Neuronal stem cell (in vitro differentiated cells): Measurements from ENCODE around the gene CMTM6.
"Not testable (repeated sequence)": the region's sequence is repeated elsewhere in the genome, so short reads cannot be mapped to it uniquely, and the experiment has no call there.

Experiments used
- DNase-seq: peaks from one replicate; pipeline ENCODE4 v3.0.0-alpha.2; 2013; ENCODE audit warnings: low spot score
- H2AFZ ChIP-seq: one replicate; pipeline ENCODE4 v1.6.1; 2013; ENCODE audit warnings: mild to moderate bottlenecking, low read length, inconsistent platforms
- H2AK5ac ChIP-seq: 2 replicates; pipeline ENCODE4 v1.6.1; 2013; ENCODE audit warnings: low read depth, mild to moderate bottlenecking, inconsistent platforms, low read length, moderate library complexity, mixed read lengths
- H2BK120ac ChIP-seq: 2 replicates; pipeline ENCODE4 v1.6.1; 2013; ENCODE audit warnings: low read depth, mild to moderate bottlenecking, inconsistent platforms, low read length, moderate library complexity, mixed read lengths
- H2BK12ac ChIP-seq: one replicate; pipeline ENCODE4 v1.6.1; 2013; ENCODE audit warnings: low read length, inconsistent platforms
- H2BK15ac ChIP-seq: 2 replicates; pipeline ENCODE4 v1.6.1; 2013; ENCODE audit warnings: mild to moderate bottlenecking, low read length, inconsistent platforms, mixed read lengths
- H2BK5ac ChIP-seq: one replicate; pipeline ENCODE4 v1.6.1; 2013; ENCODE audit warnings: inconsistent platforms, mild to moderate bottlenecking, low read length, moderate library complexity
- H3K14ac ChIP-seq: one replicate; pipeline ENCODE4 v1.6.1; 2013; ENCODE audit warnings: low read length, inconsistent platforms
- H3K18ac ChIP-seq: 2 replicates; pipeline ENCODE4 v1.6.1; 2013; ENCODE audit warnings: low read length, inconsistent platforms
- H3K23ac ChIP-seq: 2 replicates; pipeline ENCODE4 v1.6.1; 2013; ENCODE audit warnings: low read depth, mild to moderate bottlenecking, mixed read lengths, low read length, inconsistent platforms; ENCODE audit not compliant: poor library complexity
- H3K27ac ChIP-seq: replicated peaks from 3 replicates; pipeline ENCODE4 v1.5.1; 2013; ENCODE audit warnings: low read length, inconsistent platforms
- H3K27me3 ChIP-seq, 3 experiments: 2 replicates each; pipeline ENCODE4 v1.6.1; 2013; ENCODE audit warnings: low read length in 3 of 3, mild to moderate bottlenecking in 2 of 3, inconsistent platforms in 1 of 3, low read depth in 1 of 3, mixed read lengths in 1 of 3, moderate library complexity in 1 of 3; ENCODE audit not compliant: control insufficient read depth in 3 of 3, insufficient read depth in 3 of 3
- H3K36me3 ChIP-seq, 2 donors: replicated peaks in 1 of 2; 2 replicates each; pipeline ENCODE4 v1.6.1; 2013; ENCODE audit warnings: low read length in 2 of 2; ENCODE audit not compliant: control insufficient read depth in 2 of 2, insufficient read depth in 2 of 2
- H3K4ac ChIP-seq: 2 replicates; pipeline ENCODE4 v1.6.1; 2013; ENCODE audit warnings: inconsistent platforms, mild to moderate bottlenecking, low read length, moderate library complexity
- H3K4me1 ChIP-seq, 2 donors: 1 replicate in 1 of 2; 2 replicates in 1 of 2; pipeline ENCODE4 v1.6.1; 2013; ENCODE audit warnings: low read length in 2 of 2, low read depth in 1 of 2; ENCODE audit not compliant: control insufficient read depth in 2 of 2, insufficient read depth in 1 of 2
- H3K4me2 ChIP-seq: one replicate; pipeline ENCODE4 v1.6.1; 2013; ENCODE audit warnings: mild to moderate bottlenecking, low read length, inconsistent platforms; ENCODE audit not compliant: insufficient read depth, poor library complexity, severe bottlenecking
- H3K4me3 ChIP-seq, 2 donors: 2 replicates each; pipeline ENCODE4 v1.5.1; 2013; ENCODE audit warnings: low read length in 2 of 2, mild to moderate bottlenecking in 2 of 2, inconsistent platforms in 1 of 2, moderate library complexity in 1 of 2
- H3K79me1 ChIP-seq: one replicate; pipeline ENCODE4 v1.6.1; 2013; ENCODE audit warnings: low read depth, mild to moderate bottlenecking, inconsistent platforms, low read length, moderate library complexity
- H3K9ac ChIP-seq: one replicate; pipeline ENCODE4 v1.6.1; 2013; ENCODE audit warnings: mild to moderate bottlenecking, low read depth, low read length, inconsistent platforms; ENCODE audit not compliant: poor library complexity
- H3K9me3 ChIP-seq, 2 donors: replicated peaks in 1 of 2; 2 replicates each; pipeline versions ENCODE3 to v1.6.1; 2013; ENCODE audit warnings: low read length in 2 of 2, mild to moderate bottlenecking in 2 of 2, inconsistent platforms in 1 of 2, low read depth in 1 of 2, mixed read lengths in 1 of 2, moderate library complexity in 1 of 2; ENCODE audit not compliant: control insufficient read depth in 2 of 2, insufficient read depth in 1 of 2
- H4K8ac ChIP-seq: one replicate; pipeline ENCODE4 v1.6.1; 2013; ENCODE audit warnings: low read depth, mild to moderate bottlenecking, inconsistent platforms, low read length, moderate library complexity
- H4K91ac ChIP-seq: one replicate; pipeline ENCODE4 v1.6.1; 2013; ENCODE audit warnings: low read length, low read depth, mild to moderate bottlenecking, inconsistent platforms; ENCODE audit not compliant: poor library complexity
- WGBS, 2 donors: extraction: QIAGEN DNeasy Blood & Tissue Kit; methylation state at CpG; one replicate each; pipeline ENCODE4 v1.1.7; 2013; ENCODE audit warnings: missing lambda C conversion rate in 2 of 2, mixed read lengths in 1 of 2; ENCODE audit not compliant: insufficient read length in 2 of 2, insufficient replicate concordance in 1 of 2; ENCODE audit errors: extremely low coverage in 2 of 2; 5-methylcytosine and 5-hydroxymethylcytosine counted together

The CMTM6 gene

DNA sequence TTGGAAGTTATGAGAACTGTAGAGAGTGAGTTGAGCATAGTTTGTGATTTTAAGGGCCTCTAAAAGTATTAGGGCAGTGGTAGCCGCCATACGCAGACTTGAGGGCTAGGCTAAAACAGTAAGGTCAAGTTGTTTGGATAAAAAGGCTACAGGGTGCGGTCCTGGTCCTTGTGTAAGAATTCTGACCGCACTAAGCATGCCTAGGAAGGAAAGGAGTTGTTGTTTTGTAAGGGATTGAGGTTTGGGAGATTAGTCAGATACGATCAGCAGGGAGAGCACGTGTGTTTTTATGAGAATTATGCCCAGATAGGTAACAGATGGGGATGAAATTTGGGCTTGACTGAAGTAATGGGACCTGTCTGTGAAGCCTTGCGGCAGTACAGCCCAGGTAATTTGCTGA is 39.2 kb downstream of the CMTM6 start:
- not testable (repeated sequence) for H3K4ac ChIP-seq, H3K27me3 ChIP-seq, H3K14ac ChIP-seq, H2BK15ac ChIP-seq, H4K8ac ChIP-seq, H3K36me3 ChIP-seq, H3K4me3 ChIP-seq, DNase-seq, H3K4me2 ChIP-seq, H3K9ac ChIP-seq, H3K18ac ChIP-seq, H2BK5ac ChIP-seq, H3K23ac ChIP-seq, H2BK120ac ChIP-seq, H2AK5ac ChIP-seq, H2BK12ac ChIP-seq, H4K91ac ChIP-seq, H3K9me3 ChIP-seq, H3K27ac ChIP-seq, H3K79me1 ChIP-seq, H2AFZ ChIP-seq
- peaks cover 12 to 20% of the 10 kb centered on the region in 2 donors for H3K4me1 ChIP-seq
- WGBS, 2 donors, result no CpG with 5 or more reads among the region's 7 CpGs

DNA sequence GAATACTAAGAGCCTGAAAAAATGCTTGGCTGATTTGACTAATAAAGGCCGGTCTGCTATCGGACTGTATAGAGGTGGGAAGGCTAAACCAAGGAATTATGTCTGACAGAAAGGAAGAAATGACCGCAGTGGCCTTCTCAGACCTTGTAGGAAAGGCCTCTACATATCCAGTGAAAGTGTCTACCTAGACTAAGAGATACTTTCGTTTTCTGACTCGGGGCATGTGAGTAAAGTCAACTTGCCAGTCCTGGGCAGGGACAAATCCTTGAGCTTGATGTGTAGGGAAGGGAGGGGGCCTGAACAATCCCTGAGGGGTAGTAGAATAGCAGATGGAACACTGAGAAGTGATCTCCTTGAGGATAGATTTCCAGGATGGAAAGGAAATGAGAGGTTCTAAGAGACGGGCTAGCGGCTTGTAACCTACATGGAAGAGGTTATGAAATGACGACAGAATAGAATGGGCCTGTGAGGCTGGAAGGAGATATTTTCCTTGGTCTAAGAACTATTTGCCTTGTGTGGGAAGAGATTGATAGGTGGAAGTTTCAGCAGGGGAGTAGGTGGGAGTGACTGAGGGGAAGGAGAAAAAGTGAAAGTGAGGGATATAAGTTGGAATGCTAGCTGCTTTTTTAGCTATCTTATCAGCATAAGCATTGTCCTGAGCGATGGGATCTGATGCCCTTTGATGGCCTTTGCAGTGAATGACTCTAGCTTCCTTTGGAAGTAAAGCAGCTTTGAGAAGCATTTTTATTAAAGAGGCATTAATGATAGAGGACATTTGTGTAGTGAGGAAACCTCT is 40.3 kb downstream of the CMTM6 start:
- not testable (repeated sequence) for H3K27me3 ChIP-seq, H2AFZ ChIP-seq, H2BK15ac ChIP-seq, H3K27ac ChIP-seq, H2BK120ac ChIP-seq, H2BK5ac ChIP-seq, H3K9me3 ChIP-seq, H3K4ac ChIP-seq, H3K14ac ChIP-seq, H4K91ac ChIP-seq, H2BK12ac ChIP-seq, H3K18ac ChIP-seq, H3K9ac ChIP-seq, H4K8ac ChIP-seq, H2AK5ac ChIP-seq, DNase-seq, H3K36me3 ChIP-seq, H3K4me2 ChIP-seq, H3K23ac ChIP-seq, H3K4me3 ChIP-seq, H3K79me1 ChIP-seq
- no CpG with 5 or more reads among the region's 9 CpGs for WGBS, 2 donors
- peaks cover 10 to 20% of the 10 kb centered on the region in 2 donors for H3K4me1 ChIP-seq

DNA sequence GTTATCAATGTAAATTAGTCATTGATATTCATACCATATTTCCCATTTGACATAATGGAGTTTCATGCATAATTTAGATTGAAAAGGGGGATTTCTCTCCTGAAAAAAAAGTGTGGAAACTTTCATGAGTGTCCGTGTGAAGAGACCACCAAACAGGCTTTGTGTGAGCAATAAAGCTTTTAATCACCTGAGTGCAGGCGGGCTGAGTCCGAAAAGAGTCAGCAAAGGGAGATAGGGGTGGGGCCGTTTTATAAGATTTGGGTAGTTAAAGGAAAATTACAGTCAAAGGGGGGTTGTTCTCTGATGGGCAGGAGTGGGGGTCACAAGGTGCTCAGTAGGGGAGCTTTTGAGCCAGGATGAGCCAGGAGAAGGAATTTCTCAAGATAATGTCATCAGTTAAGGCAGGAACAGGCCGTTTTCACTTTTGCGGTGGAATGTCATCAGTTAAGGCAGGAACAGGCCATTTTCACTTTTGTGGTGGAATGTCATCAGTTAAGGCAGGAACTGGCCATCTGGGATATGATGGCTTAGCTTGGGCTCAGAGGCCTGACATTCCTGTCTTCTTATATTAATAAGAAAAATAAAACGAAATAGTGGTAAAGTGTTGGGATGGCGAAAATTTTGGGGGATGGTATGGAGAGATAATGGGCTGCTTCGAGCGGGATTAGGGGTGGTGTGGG is 41.7 kb downstream of the CMTM6 start:
- not testable (repeated sequence) for H4K8ac ChIP-seq, H2BK120ac ChIP-seq, H3K9me3 ChIP-seq, H3K18ac ChIP-seq, H3K4ac ChIP-seq, H3K23ac ChIP-seq, H3K27ac ChIP-seq, H3K4me2 ChIP-seq, H2BK5ac ChIP-seq, H2BK12ac ChIP-seq, H4K91ac ChIP-seq, H3K27me3 ChIP-seq, H3K9ac ChIP-seq, H3K4me3 ChIP-seq, H3K79me1 ChIP-seq, H2AK5ac ChIP-seq, DNase-seq, H3K14ac ChIP-seq, H2BK15ac ChIP-seq
- H2AFZ ChIP-seq, result peak overlapping the region; percentile 70
- no CpG with 5 or more reads among the region's 10 CpGs for WGBS, 2 donors
- H3K4me1 ChIP-seq, result peaks cover 12 to 20% of the 10 kb centered on the region in 2 donors
- peaks cover 0 to 18% of the 10 kb centered on the region in 2 donors for H3K36me3 ChIP-seq

DNA sequence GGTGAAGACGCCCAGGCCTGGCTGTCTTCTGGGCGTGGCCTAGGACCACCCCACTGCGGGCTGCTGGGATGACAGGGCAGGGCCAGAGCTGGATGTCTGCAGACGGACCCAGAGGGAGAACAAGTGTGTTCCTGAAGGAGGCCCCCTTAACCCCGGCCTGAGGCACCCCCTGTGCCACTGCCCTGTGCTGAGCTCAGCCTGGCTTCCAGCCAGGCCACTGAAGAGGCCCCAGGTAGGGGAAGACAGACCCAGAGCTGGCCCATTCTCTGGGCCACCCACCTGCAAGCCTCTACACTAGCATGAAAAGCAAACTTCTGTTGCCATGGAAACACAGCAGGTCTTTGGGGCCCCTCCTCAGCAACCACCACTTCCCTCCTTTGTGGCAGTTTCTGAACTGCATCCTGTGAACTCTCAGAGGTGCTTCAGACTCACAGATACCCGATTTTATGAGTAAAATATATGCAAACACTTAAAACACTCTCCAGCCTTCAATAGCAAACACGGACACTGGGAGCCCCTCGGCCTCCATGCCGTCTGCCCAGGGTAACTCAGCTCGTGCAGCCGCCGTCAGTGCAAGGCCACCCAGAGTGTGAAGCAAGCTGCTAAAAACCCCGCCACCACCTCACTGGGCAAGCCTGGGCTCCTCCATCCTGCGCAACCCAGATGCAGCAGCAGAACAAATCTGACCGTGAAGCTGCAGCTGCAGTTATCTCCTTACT is 42.5 kb downstream of the CMTM6 start:
- no peak overlapping the region for H4K8ac ChIP-seq
- no peak overlapping the region for H3K14ac ChIP-seq
- no peak overlapping the region for H2BK5ac ChIP-seq
- H2BK120ac ChIP-seq, result no peak overlapping the region
- no CpG with 5 or more reads among the region's 15 CpGs for WGBS, 2 donors
- H3K23ac ChIP-seq, result no peak overlapping the region
- peak overlapping the region; percentile 4 for H3K27ac ChIP-seq
- no peak overlapping the region for H2BK12ac ChIP-seq
- H3K9ac ChIP-seq, result no peak overlapping the region
- no peaks in the 10 kb centered on the region for H3K27me3 ChIP-seq
- peaks cover 14 to 20% of the 10 kb centered on the region in 2 donors for H3K4me1 ChIP-seq
- H2AK5ac ChIP-seq, result peak overlapping the region; percentile 26
- no peaks in the 10 kb centered on the region for H3K9me3 ChIP-seq
- H3K36me3 ChIP-seq, result peaks cover 0 to 26% of the 10 kb centered on the region in 2 donors
- H3K4me3 ChIP-seq, result peak overlapping the region in 1 of 2 donors; percentile 24
- H4K91ac ChIP-seq, result no peak overlapping the region
- H2AFZ ChIP-seq, result peak overlapping the region; percentile 70
- no peak overlapping the region for H2BK15ac ChIP-seq
- no peaks in the 10 kb centered on the region for H3K79me1 ChIP-seq
- peak overlapping the region; percentile 88 for H3K18ac ChIP-seq
- peak; percentile 83 for DNase-seq
- no peak overlapping the region for H3K4ac ChIP-seq
- peak overlapping the region; percentile 39 for H3K4me2 ChIP-seq
